Mesenchymal stem cell (in vitro differentiated cells and primary cell): ENCODE measurements around the gene CYP46A1.
A peak's percentile ranks its signal among the peaks of the same experiment; 100 is the strongest.

Experiments used
- DNase-seq: peaks from one replicate; pipeline ENCODE4 v3.0.0-alpha.2; 2013
- H2AFZ ChIP-seq: one replicate; pipeline ENCODE4 v1.6.1; 2013; ENCODE audit warnings: low read depth, mild to moderate bottlenecking, control low read depth, inconsistent platforms, low read length, moderate library complexity
- H2AK5ac ChIP-seq: 2 replicates; pipeline ENCODE4 v1.6.1; 2013; ENCODE audit warnings: low read length, moderate library complexity, mild to moderate bottlenecking, inconsistent platforms; ENCODE audit not compliant: severe bottlenecking
- H2BK120ac ChIP-seq: one replicate; pipeline ENCODE4 v1.6.1; 2013; ENCODE audit warnings: low read depth, mild to moderate bottlenecking, inconsistent platforms, low read length, moderate library complexity
- H2BK12ac ChIP-seq, 2 experiments: one replicate each; pipeline ENCODE4 v1.6.1; 2013; ENCODE audit warnings: inconsistent platforms in 2 of 2, low read length in 2 of 2, mild to moderate bottlenecking in 2 of 2, moderate library complexity in 2 of 2, control low read depth in 1 of 2
- H2BK15ac ChIP-seq: one replicate; pipeline ENCODE4 v1.6.1; 2013; ENCODE audit warnings: mild to moderate bottlenecking, low read depth, inconsistent platforms; ENCODE audit not compliant: poor library complexity, severe bottlenecking
- H2BK5ac ChIP-seq: 2 replicates; pipeline ENCODE4 v1.6.1; 2013; ENCODE audit warnings: low read depth, mild to moderate bottlenecking, low read length, control low read depth, inconsistent platforms; ENCODE audit not compliant: poor library complexity, severe bottlenecking
- H3K14ac ChIP-seq, 2 experiments: one replicate each; pipeline ENCODE4 v1.6.1; 2013; ENCODE audit warnings: inconsistent platforms in 2 of 2, low read length in 2 of 2, control low read depth in 1 of 2, mild to moderate bottlenecking in 1 of 2, moderate library complexity in 1 of 2
- H3K18ac ChIP-seq, 2 experiments: one replicate each; pipeline ENCODE4 v1.6.1; 2013; ENCODE audit warnings: inconsistent platforms in 2 of 2, low read length in 2 of 2, control low read depth in 1 of 2, low read depth in 1 of 2, mild to moderate bottlenecking in 1 of 2
- H3K23ac ChIP-seq, 2 experiments: one replicate each; pipeline ENCODE4 v1.6.1; 2013; ENCODE audit warnings: inconsistent platforms in 2 of 2, low read length in 2 of 2, mild to moderate bottlenecking in 2 of 2, moderate library complexity in 2 of 2, control low read depth in 1 of 2
- H3K27ac ChIP-seq: 2 replicates; pipeline ENCODE4 v1.5.1; 2013; ENCODE audit warnings: mild to moderate bottlenecking, moderate library complexity, low read length, control low read depth, inconsistent platforms; ENCODE audit not compliant: poor library complexity, severe bottlenecking
- H3K27me3 ChIP-seq, 2 experiments: 2 replicates each; pipeline versions ENCODE4 v1.6.1 to v1.7.0; 2013; ENCODE audit warnings: low read length in 2 of 2, mild to moderate bottlenecking in 2 of 2, moderate library complexity in 2 of 2, control low read depth in 1 of 2, inconsistent platforms in 1 of 2; ENCODE audit not compliant: control insufficient read depth in 1 of 2, insufficient read depth in 1 of 2
- H3K36me3 ChIP-seq, 2 experiments: 2 replicates each; pipeline versions ENCODE4 v1.6.1 to v1.7.0; 2013; ENCODE audit warnings: low read length in 2 of 2, control low read depth in 1 of 2, inconsistent platforms in 1 of 2, low read depth in 1 of 2, mild to moderate bottlenecking in 1 of 2; ENCODE audit not compliant: insufficient read depth in 2 of 2, control insufficient read depth in 1 of 2
- H3K4ac ChIP-seq, 2 experiments: one replicate each; pipeline ENCODE4 v1.6.1; 2013; ENCODE audit warnings: inconsistent platforms in 2 of 2, low read length in 2 of 2, mild to moderate bottlenecking in 2 of 2, moderate library complexity in 2 of 2, control low read depth in 1 of 2, low read depth in 1 of 2
- H3K4me1 ChIP-seq: 2 replicates; pipeline ENCODE4 v1.6.1; 2013; ENCODE audit warnings: low read depth, low read length, control low read depth; ENCODE audit not compliant: control insufficient read depth, insufficient read depth
- H3K4me2 ChIP-seq: 2 replicates; pipeline ENCODE4 v1.6.1; 2013; ENCODE audit warnings: low read length, mild to moderate bottlenecking, inconsistent platforms; ENCODE audit not compliant: poor library complexity, severe bottlenecking
- H3K4me3 ChIP-seq, 2 experiments: 2 replicates each; pipeline versions ENCODE4 v1.5.1 to v1.7.0; 2013; ENCODE audit warnings: low read length in 2 of 2, mild to moderate bottlenecking in 2 of 2, control low read depth in 1 of 2, low read depth in 1 of 2; ENCODE audit not compliant: insufficient read depth in 1 of 2
- H3K79me1 ChIP-seq: replicated peaks from 2 replicates; pipeline ENCODE4 v1.6.1; 2013; ENCODE audit warnings: mild to moderate bottlenecking, control low read depth, low read length, inconsistent platforms; ENCODE audit not compliant: poor library complexity, severe bottlenecking
- H3K9ac ChIP-seq: 2 replicates; pipeline ENCODE4 v1.7.0; 2013; ENCODE audit warnings: mild to moderate bottlenecking, low read length, moderate library complexity
- H3K9me3 ChIP-seq: 2 replicates; pipeline ENCODE4 v1.7.0; 2013; ENCODE audit warnings: mild to moderate bottlenecking, low read length; ENCODE audit not compliant: control insufficient read depth
- H4K8ac ChIP-seq: one replicate; pipeline ENCODE4 v1.6.1; 2013; ENCODE audit warnings: inconsistent platforms, mild to moderate bottlenecking, low read length, moderate library complexity
- H4K91ac ChIP-seq: one replicate; pipeline ENCODE4 v1.6.1; 2013; ENCODE audit warnings: mild to moderate bottlenecking, low read length, inconsistent platforms
- WGBS: methylation state at CpG from one replicate; pipeline ENCODE4 v1.1.7; 2013; ENCODE audit warnings: mixed read lengths; 5-methylcytosine and 5-hydroxymethylcytosine counted together

CYP46A1 gene

GRCh38 chr14:99737956-99738667, 54.0 kb downstream of the CYP46A1 start:
- H3K4ac ChIP-seq: no peak overlapping the region
- peak overlapping the region; percentile 45 for H3K9ac ChIP-seq
- H2AFZ ChIP-seq: no peak overlapping the region
- no peak overlapping the region for H4K8ac ChIP-seq
- WGBS: 84% methylated on average over 21 of the region's 21 CpGs
- H2BK12ac ChIP-seq: no peak overlapping the region
- no peak overlapping the region for H2BK120ac ChIP-seq
- no peak overlapping the region for H2BK15ac ChIP-seq
- H3K27ac ChIP-seq: no peak overlapping the region
- H3K18ac ChIP-seq: no peak overlapping the region
- no peaks in the 10 kb centered on the region for H3K36me3 ChIP-seq
- H3K9me3 ChIP-seq: no peaks in the 10 kb centered on the region
- H3K4me3 ChIP-seq: peak overlapping the region in 1 of 2 experiments; percentile 72
- no peak overlapping the region for H2AK5ac ChIP-seq
- H3K4me2 ChIP-seq: no peak overlapping the region
- no peaks in the 10 kb centered on the region for H3K79me1 ChIP-seq
- no peak overlapping the region for H2BK5ac ChIP-seq
- no peak overlapping the region for H3K23ac ChIP-seq
- H4K91ac ChIP-seq: no peak overlapping the region
- no peak for DNase-seq
- no peak overlapping the region for H3K14ac ChIP-seq
- H3K27me3 ChIP-seq: peaks cover 0 to 14% of the 10 kb centered on the region in 2 experiments
- peaks cover 5% of the 10 kb centered on the region for H3K4me1 ChIP-seq

DNA sequence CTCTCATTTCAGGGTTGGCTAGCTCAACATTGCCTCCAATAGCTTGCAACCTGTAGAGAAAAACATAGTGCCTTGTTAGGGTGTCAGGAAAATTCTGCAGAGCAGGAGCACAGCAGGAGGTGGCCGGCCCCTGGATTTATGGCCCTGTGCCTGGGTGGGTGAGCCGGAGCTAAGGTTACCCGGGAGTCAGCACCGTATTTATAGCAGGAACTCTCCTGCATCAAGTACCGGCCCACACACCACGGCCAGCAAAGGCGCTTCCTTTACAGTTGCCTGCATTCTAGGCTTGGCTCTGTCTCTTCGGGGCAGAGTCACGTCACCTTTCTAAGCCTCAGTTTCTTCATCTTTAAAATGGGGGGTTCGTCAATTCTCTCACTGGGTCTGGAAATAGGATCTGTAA, 56.3 kb downstream of the CYP46A1 start:
- Histone ChIP-seq H3K4ac (no peak overlapping the region), H3K27me3 (peaks cover 0 to 6% of the 10 kb centered on the region in 2 experiments), H3K79me1 (no peaks in the 10 kb centered on the region), H3K36me3 (no peaks in the 10 kb centered on the region), H2AFZ (no peak overlapping the region), H2BK12ac (no peak overlapping the region), H4K8ac (no peak overlapping the region), H3K4me3 (no peak overlapping the region), H4K91ac (no peak overlapping the region), H3K4me1 (peaks cover 9% of the 10 kb centered on the region), H3K9me3 (no peaks in the 10 kb centered on the region), H3K23ac (no peak overlapping the region), H3K27ac (no peak overlapping the region), H2BK120ac (no peak overlapping the region), H3K18ac (no peak overlapping the region), H2AK5ac (no peak overlapping the region), H2BK15ac (no peak overlapping the region), H2BK5ac (no peak overlapping the region), H3K9ac (no peak overlapping the region), H3K4me2 (no peak overlapping the region), H3K14ac (no peak overlapping the region)
- no peak for DNase-seq
- WGBS: 60% methylated on average over 10 of the region's 10 CpGs

GRCh38 chr14:99741227-99741976, 57.3 kb downstream of the CYP46A1 start:
- WGBS: 90% methylated on average over 13 of the region's 14 CpGs
- no peaks in the 10 kb centered on the region for H3K36me3 ChIP-seq
- H3K4me1 ChIP-seq: peaks cover 16% of the 10 kb centered on the region
- no peak overlapping the region for H4K8ac ChIP-seq
- DNase-seq: no peak
- no peak overlapping the region for H2AFZ ChIP-seq
- H2BK5ac ChIP-seq: no peak overlapping the region
- no peak overlapping the region for H3K4me3 ChIP-seq
- no peak overlapping the region for H2AK5ac ChIP-seq
- no peak overlapping the region for H2BK15ac ChIP-seq
- no peak overlapping the region for H3K27ac ChIP-seq
- H3K4me2 ChIP-seq: no peak overlapping the region
- no peaks in the 10 kb centered on the region for H3K79me1 ChIP-seq
- no peak overlapping the region for H3K18ac ChIP-seq
- H3K14ac ChIP-seq: peak overlapping the region in 1 of 2 experiments; percentile 19
- H3K4ac ChIP-seq: no peak overlapping the region
- no peak overlapping the region for H3K23ac ChIP-seq
- no peaks in the 10 kb centered on the region for H3K9me3 ChIP-seq
- H2BK120ac ChIP-seq: no peak overlapping the region
- no peak overlapping the region for H3K9ac ChIP-seq
- peaks cover 0 to 6% of the 10 kb centered on the region in 2 experiments for H3K27me3 ChIP-seq
- H4K91ac ChIP-seq: peak overlapping the region; percentile 41
- no peak overlapping the region for H2BK12ac ChIP-seq

GRCh38 chr14:99742074-99742473, 58.0 kb downstream of the CYP46A1 start:
- Histone ChIP-seq H3K9me3 (no peaks in the 10 kb centered on the region), H3K36me3 (no peaks in the 10 kb centered on the region), H2AFZ (no peak overlapping the region), H3K4me3 (no peak overlapping the region), H2BK12ac (no peak overlapping the region), H2BK5ac (no peak overlapping the region), H3K27ac (no peak overlapping the region), H3K4me2 (no peak overlapping the region), H3K27me3 (peaks cover 0 to 6% of the 10 kb centered on the region in 2 experiments), H2AK5ac (no peak overlapping the region), H3K14ac (no peak overlapping the region), H3K23ac (no peak overlapping the region), H3K18ac (no peak overlapping the region), H4K8ac (no peak overlapping the region), H2BK120ac (no peak overlapping the region), H3K4me1 (peaks cover 21% of the 10 kb centered on the region), H3K9ac (no peak overlapping the region), H3K4ac (no peak overlapping the region), H3K79me1 (no peaks in the 10 kb centered on the region), H4K91ac (no peak overlapping the region), H2BK15ac (no peak overlapping the region)
- 82% methylated on average over 3 of the region's 3 CpGs for WGBS
- no peak for DNase-seq
